ENCODE data around the gene FGFBP1.

- TF ChIP-seq GATA2 (IDR thresholded peaks at IDR 0.05; ENCODE audit: low read depth, low read length) (no peak), GATA3 (IDR thresholded peaks at IDR 0.05; ENCODE audit: low read depth, low read length) (no peak)
Measured at GRCh38 chr4:15986907-15987306, 48.4 kb upstream of the FGFBP1 start.
